H9 (cell line): ENCODE results near the gene KCNRG. TPM values are rescaled to one million over a fixed set of nuclear protein-coding genes. Genes with fewer than 3 reads are reported as not detected.
A peak's percentile ranks its signal among the peaks of the same experiment; 100 is the strongest.

Experiments
- DNase-seq: peaks from one replicate; pipeline ENCODE4 v3.0.0-alpha.2; 2017
- H2AFZ ChIP-seq: one replicate; pipeline ENCODE4 v1.6.1; 2013; ENCODE audit warnings: mild to moderate bottlenecking, low read length, control low read depth, moderate library complexity
- H2AK5ac ChIP-seq: 2 replicates; pipeline ENCODE4 v1.6.1; 2013; ENCODE audit warnings: low read length, control low read depth, mixed read lengths; ENCODE audit not compliant: insufficient read length
- H2BK120ac ChIP-seq: one replicate; pipeline ENCODE4 v1.6.1; 2013; ENCODE audit warnings: low read depth, mild to moderate bottlenecking, low read length, control low read depth, inconsistent platforms; ENCODE audit not compliant: poor library complexity, severe bottlenecking
- H2BK12ac ChIP-seq: 2 replicates; pipeline ENCODE4 v1.6.1; 2013; ENCODE audit warnings: low read length, control low read depth, mixed read lengths, low read depth; ENCODE audit not compliant: insufficient read length
- H2BK15ac ChIP-seq: 2 replicates; pipeline ENCODE4 v1.6.1; 2013; ENCODE audit warnings: low read depth, low read length, control low read depth
- H2BK20ac ChIP-seq: one replicate; pipeline ENCODE4 v1.6.1; 2013; ENCODE audit warnings: low read depth, mild to moderate bottlenecking, low read length, control low read depth, inconsistent platforms; ENCODE audit not compliant: poor library complexity, severe bottlenecking
- H2BK5ac ChIP-seq: 2 replicates; pipeline ENCODE4 v1.6.1; 2013; ENCODE audit warnings: low read length, control low read depth, mixed read lengths; ENCODE audit not compliant: insufficient read length
- H3K14ac ChIP-seq: 2 replicates; pipeline ENCODE4 v1.6.1; 2013; ENCODE audit warnings: low read length, control low read depth; ENCODE audit not compliant: insufficient read depth
- H3K18ac ChIP-seq: 2 replicates; pipeline ENCODE4 v1.6.1; 2013; ENCODE audit warnings: low read depth, mild to moderate bottlenecking, mixed read lengths, low read length, control low read depth; ENCODE audit not compliant: insufficient read length
- H3K23ac ChIP-seq: 2 replicates; pipeline ENCODE4 v1.6.1; 2013; ENCODE audit warnings: low read length, control low read depth, mixed read lengths, low read depth; ENCODE audit not compliant: insufficient read length
- H3K23me2 ChIP-seq: 2 replicates; pipeline ENCODE4 v1.6.1; 2013; ENCODE audit warnings: low read depth, mild to moderate bottlenecking, mixed read lengths, low read length, control low read depth; ENCODE audit not compliant: insufficient read length, poor library complexity, severe bottlenecking
- H3K27ac ChIP-seq: 2 replicates; pipeline ENCODE4 v1.5.1; 2013; ENCODE audit warnings: low read length, control low read depth, mixed read lengths, low read depth; ENCODE audit not compliant: insufficient read length
- H3K27me3 ChIP-seq: 2 replicates; pipeline ENCODE4 v1.6.1; 2013; ENCODE audit warnings: low read length, control low read depth, inconsistent platforms; ENCODE audit not compliant: insufficient read depth
- H3K4ac ChIP-seq: 2 replicates; pipeline ENCODE4 v1.6.1; 2013; ENCODE audit warnings: low read depth, mild to moderate bottlenecking, control low read depth, inconsistent platforms, low read length, moderate library complexity
- H3K4me1 ChIP-seq: 2 replicates; pipeline ENCODE4 v1.6.1; 2013; ENCODE audit warnings: low read length, control low read depth, inconsistent platforms; ENCODE audit not compliant: insufficient read depth
- H3K4me2 ChIP-seq: 2 replicates; pipeline ENCODE4 v1.6.1; 2013; ENCODE audit warnings: low read length, control low read depth, mixed read lengths; ENCODE audit not compliant: insufficient read length, insufficient read depth
- H3K56ac ChIP-seq: 2 replicates; pipeline ENCODE4 v1.6.1; 2013; ENCODE audit warnings: low read depth, mild to moderate bottlenecking, mixed read lengths, low read length, control low read depth; ENCODE audit not compliant: insufficient read length
- H3K79me1 ChIP-seq: 2 replicates; pipeline ENCODE4 v1.6.1; 2013; ENCODE audit warnings: low read depth, mild to moderate bottlenecking, moderate library complexity, low read length, control low read depth, inconsistent platforms; ENCODE audit not compliant: insufficient read depth, poor library complexity, severe bottlenecking
- H3K79me2 ChIP-seq: 2 replicates; pipeline ENCODE4 v1.6.1; 2013; ENCODE audit warnings: low read length, control low read depth, inconsistent platforms; ENCODE audit not compliant: insufficient read depth
- H3K9ac ChIP-seq: 2 replicates; pipeline ENCODE4 v1.6.1; 2013; ENCODE audit warnings: low read length, control low read depth, mixed read lengths; ENCODE audit not compliant: insufficient read length; ENCODE audit errors: extremely low read depth
- H3K9me3 ChIP-seq: one replicate; pipeline ENCODE4 v1.6.1; 2013; ENCODE audit warnings: low read depth, low read length, inconsistent platforms; ENCODE audit not compliant: control insufficient read depth
- H3T11ph ChIP-seq: one replicate; pipeline ENCODE4 v1.6.1; 2013; ENCODE audit warnings: mild to moderate bottlenecking, low read length, control low read depth, inconsistent platforms
- H4K20me1 ChIP-seq: one replicate; pipeline ENCODE4 v1.6.1; 2013; ENCODE audit not compliant: control insufficient read depth, insufficient read length, insufficient read depth
- H4K5ac ChIP-seq: 2 replicates; pipeline ENCODE4 v1.6.1; 2013; ENCODE audit warnings: low read depth, mild to moderate bottlenecking, mixed read lengths, low read length, control low read depth; ENCODE audit not compliant: insufficient read length
- H4K8ac ChIP-seq: replicated peaks from 2 replicates; pipeline ENCODE4 v1.6.1; 2013; ENCODE audit warnings: low read length, control low read depth, mixed read lengths, low read depth; ENCODE audit not compliant: insufficient read length
- H4K91ac ChIP-seq: 2 replicates; pipeline ENCODE4 v1.6.1; 2013; ENCODE audit warnings: low read depth, mild to moderate bottlenecking, moderate library complexity, mixed read lengths, low read length, control low read depth; ENCODE audit not compliant: insufficient read length
- H3K27ac Mint-ChIP-seq, 3 experiments: 2 replicates in 2 of 3; 3 replicates in 1 of 3; pipeline ENCODE4 v1.8.0; 2020 to 2021; ENCODE audit warnings: mixed read lengths in 3 of 3, mild to moderate bottlenecking in 1 of 3, moderate library complexity in 1 of 3
- H3K27me3 Mint-ChIP-seq: 2 replicates; pipeline ENCODE4 v1.8.0; 2021; ENCODE audit warnings: low read depth, mild to moderate bottlenecking, moderate library complexity, mixed read lengths
- H3K36me3 Mint-ChIP-seq, 3 experiments: 2 replicates in 2 of 3; 3 replicates in 1 of 3; pipeline ENCODE4 v1.8.0; 2020 to 2021; ENCODE audit warnings: low read depth in 3 of 3, mixed read lengths in 3 of 3; ENCODE audit not compliant: insufficient read depth in 1 of 3
- H3K4me1 Mint-ChIP-seq, 2 experiments: 2 replicates each; pipeline ENCODE4 v1.8.0; 2020; ENCODE audit warnings: mixed read lengths in 2 of 2
- H3K4me3 Mint-ChIP-seq, 2 experiments: 2 replicates in 1 of 2; 3 replicates in 1 of 2; pipeline ENCODE4 v1.8.0; 2020 to 2021; ENCODE audit warnings: mild to moderate bottlenecking in 2 of 2, mixed read lengths in 2 of 2, moderate library complexity in 1 of 2
- H3K9me3 Mint-ChIP-seq, 2 experiments: 2 replicates in 1 of 2; 3 replicates in 1 of 2; pipeline ENCODE4 v1.8.0; 2020; ENCODE audit warnings: mild to moderate bottlenecking in 2 of 2, mixed read lengths in 2 of 2, moderate library complexity in 1 of 2
- CTCF ChIP-seq: fragments of 200-600 bp; sonication (generic); conservative IDR thresholded peaks from 3 replicates; pipeline ENCODE4 v1.8.0; 2021; ENCODE audit warnings: antibody characterized with exemption, mild to moderate bottlenecking
- WGBS: extraction: QIAGEN DNeasy Blood & Tissue Kit; methylation state at CpG from one replicate; pipeline ENCODE4 v1.1.7; 2013; ENCODE audit warnings: missing lambda C conversion rate, low lambda C conversion rate, mixed read lengths; ENCODE audit not compliant: insufficient read length; ENCODE audit errors: extremely low coverage; 5-methylcytosine and 5-hydroxymethylcytosine counted together
- total RNA-seq: library from RNA; stranded (reverse); gene quantifications from 2 replicates; pipeline ENCODE4 v1.2.1, GENCODE V29; 2021

The KCNRG gene
- total RNA-seq, 1 experiment from 2014 or later: 0.74 TPM

GRCh38 chr13:49996951-49997895 is 18.0 kb upstream of the KCNRG start, which contains the start of gene TRIM13:
TSS of gene TRIM13 (plus strand) at chr13:49997042. CDS start at chr13:50011941, 14,899 bp downstream.
- peak within 1 kb of the TSS; percentile 15 for H2BK120ac ChIP-seq
- H3K23me2 ChIP-seq: peaks cover 14% of the 10 kb centered on the region
- H3K27ac ChIP-seq: no peak within 1 kb of the TSS
- H2BK12ac ChIP-seq: no peak within 1 kb of the TSS
- H2BK20ac ChIP-seq: peak within 1 kb of the TSS; percentile 50
- no peaks in the 10 kb centered on the region for H3K27me3 ChIP-seq
- no peak within 1 kb of the TSS for H3K23ac ChIP-seq
- H4K20me1 ChIP-seq: no peaks in the 10 kb centered on the region
- Mint-ChIP-seq H3K4me3 (peak within 1 kb of the TSS; percentile 85 to 93), H3K27ac (peak within 1 kb of the TSS; percentile 92 to 97 (median 94)), H3K36me3 (peaks cover 12 to 36% (median 31%) of the 10 kb centered on the region in 3 experiments; a peak in 6 of 7 replicates), H3K4me1 (peaks cover 26 to 27% of the 10 kb centered on the region in 2 experiments), H3K9me3 (no peaks in the 10 kb centered on the region; a peak in 1 of 5 replicates), H3K27me3 (peaks cover 4% of the 10 kb centered on the region)
- no peaks in the 10 kb centered on the region for H3K79me1 ChIP-seq
- no peaks in the 10 kb centered on the region; the same call in 1 of the 2 replicates for H3K4me1 ChIP-seq
- H2BK5ac ChIP-seq: no peak within 1 kb of the TSS
- peak within 1 kb of the TSS; percentile 74 for H3K9ac ChIP-seq
- H2BK15ac ChIP-seq: no peak within 1 kb of the TSS
- WGBS: no CpG with 5 or more reads among the region's 56 CpGs
- H3T11ph ChIP-seq: no peak within 1 kb of the TSS
- DNase-seq: peak; percentile 86
- no peak within 1 kb of the TSS for H4K91ac ChIP-seq
- no peak within 1 kb of the TSS for H4K8ac ChIP-seq
- peak; percentile 78 for TF ChIP-seq CTCF
- no peak within 1 kb of the TSS for H2AK5ac ChIP-seq
- peak within 1 kb of the TSS; percentile 83 for H3K18ac ChIP-seq
- H3K79me2 ChIP-seq: peaks cover 2% of the 10 kb centered on the region; the same call in 1 of the 2 replicates
- H2AFZ ChIP-seq: no peak within 1 kb of the TSS
- H4K5ac ChIP-seq: no peak within 1 kb of the TSS
- H3K4me2 ChIP-seq: peak within 1 kb of the TSS; percentile 88
- H3K14ac ChIP-seq: peak within 1 kb of the TSS; percentile 94
- no peaks in the 10 kb centered on the region for H3K9me3 ChIP-seq
- H3K56ac ChIP-seq: no peak within 1 kb of the TSS
- H3K4ac ChIP-seq: no peak within 1 kb of the TSS; the same call in 1 of the 2 replicates
